Panc1 (cell line): ENCODE data around the gene HOXA10. TPM values are rescaled to one million over a fixed set of nuclear protein-coding genes. Genes with fewer than 3 reads are reported as not detected.

ENCODE experiments used
- ATAC-seq: fragments of 200-7000 bp; cut with Tn5 transposase; 2 replicates; pipeline ENCODE4 v1.9.1; 2020; ENCODE audit warnings: mild to moderate bottlenecking, moderate library complexity
- BruUV-seq: library from RNA; stranded (reverse); fragments of 400-500 nt; replicated peaks from 2 replicates; lab custom pipeline; 2021; lab: Mats Ljungman, UMichigan
- CTCF ChIA-PET: fragments of 300-600 bp; sonication (Branson Sonifier 250); formaldehyde crosslinking; loops from one replicate; lab custom pipeline; 2022; ENCODE audit warnings: antibody characterized with exemption; lab: Charles Lee
- POLR2A ChIA-PET: fragments of 300-600 bp; sonication (Branson Sonifier 250); formaldehyde crosslinking; loops from one replicate; lab custom pipeline; 2022; ENCODE audit warnings: antibody characterized with exemption; lab: Charles Lee
- DNase-seq: peaks from one replicate; pipeline ENCODE4 v3.0.0-alpha.2; 2010; ENCODE audit warnings: low read depth, low spot score
- H3K27ac ChIP-seq: 2 replicates; pipeline ENCODE4 v1.5.1; 2011; ENCODE audit warnings: mild to moderate bottlenecking, low read length, inconsistent platforms
- H3K27me3 ChIP-seq: fragments of 200-500 bp; sonication (Bioruptor generic); 2 replicates; pipeline ENCODE4 v1.6.0; 2014; ENCODE audit warnings: low read length, inconsistent platforms; ENCODE audit not compliant: control insufficient read depth, insufficient read depth
- H3K36me3 ChIP-seq: fragments of 200-500 bp; sonication (Bioruptor generic); 2 replicates; pipeline ENCODE4 v1.5.1; 2014; ENCODE audit warnings: inconsistent platforms, mild to moderate bottlenecking, low read length, moderate library complexity; ENCODE audit not compliant: control insufficient read depth, insufficient read depth
- H3K4me1 ChIP-seq: 2 replicates; pipeline ENCODE4 v1.5.1; 2011; ENCODE audit warnings: inconsistent platforms, mild to moderate bottlenecking, low read length, moderate library complexity; ENCODE audit not compliant: control insufficient read depth, insufficient read depth
- H3K4me3 ChIP-seq, 2 experiments: 2 replicates each; pipeline ENCODE4 v1.5.1; 2011 to 2012; ENCODE audit warnings: low read depth in 2 of 2, low read length in 2 of 2, mild to moderate bottlenecking in 2 of 2, inconsistent platforms in 1 of 2, moderate library complexity in 1 of 2
- H3K9me3 ChIP-seq: fragments of 200-500 bp; sonication (Bioruptor generic); 2 replicates; pipeline ENCODE4 v1.5.1; 2014; ENCODE audit warnings: low read depth, mild to moderate bottlenecking, inconsistent platforms, low read length, moderate library complexity; ENCODE audit not compliant: control insufficient read depth, insufficient read depth
- POLR2AphosphoS5 ChIP-seq: IDR thresholded peaks from 2 replicates; pipeline ENCODE4 v1.6.1; 2012; ENCODE audit warnings: mild to moderate bottlenecking, low read depth, low read length, moderate library complexity
- SIN3A ChIP-seq: IDR thresholded peaks from 2 replicates; pipeline ENCODE4 v1.6.1; 2012; ENCODE audit warnings: low read depth, mild to moderate bottlenecking, low read length, moderate library complexity, borderline replicate concordance; ENCODE audit not compliant: insufficient read depth
- TCF7L2 ChIP-seq: IDR thresholded peaks from 2 replicates; pipeline ENCODE4 v1.6.1; 2011; ENCODE audit warnings: mild to moderate bottlenecking, low read depth, low read length, inconsistent platforms
- in situ Hi-C: cut with HindIII; loops from 2 replicates; pipeline ENCODE4 v1.10.0; 2016; ENCODE audit warnings: low sequenced_read_pairs, low pct_unique_long_range_greater_than_20kb
- intact Hi-C: fragments of 100-400 bp; cut with micrococcal nuclease; formaldehyde crosslinking; loops from one replicate; pipeline ENCODE4 v1.10.0; 2022; ENCODE audit not compliant: unreplicated experiment
- total RNA-seq: library from RNA; stranded (reverse); gene quantifications from one replicate; pipeline ENCODE4 v1.2.1, GENCODE V29; 2021; ENCODE audit not compliant: unreplicated experiment
- TF ChIP-seq, protein P1 (sequence below): fragments of 450-650 bp; IDR thresholded peaks from 2 replicates; pipeline ENCODE4 v1.5.1; 2017; ENCODE audit warnings: mild to moderate bottlenecking
- TF ChIP-seq, protein P2 (sequence below), 2 experiments: IDR thresholded peaks; 2 replicates each; pipeline ENCODE4 v1.6.1; 2011 to 2012; ENCODE audit warnings: low read depth in 2 of 2, control low read depth in 1 of 2, low read length in 1 of 2, mild to moderate bottlenecking in 1 of 2, moderate library complexity in 1 of 2; ENCODE audit not compliant: insufficient read depth in 1 of 2

The HOXA10 gene
- total RNA-seq, 1 experiment from 2014 or later: 0.41 TPM

DNA sequence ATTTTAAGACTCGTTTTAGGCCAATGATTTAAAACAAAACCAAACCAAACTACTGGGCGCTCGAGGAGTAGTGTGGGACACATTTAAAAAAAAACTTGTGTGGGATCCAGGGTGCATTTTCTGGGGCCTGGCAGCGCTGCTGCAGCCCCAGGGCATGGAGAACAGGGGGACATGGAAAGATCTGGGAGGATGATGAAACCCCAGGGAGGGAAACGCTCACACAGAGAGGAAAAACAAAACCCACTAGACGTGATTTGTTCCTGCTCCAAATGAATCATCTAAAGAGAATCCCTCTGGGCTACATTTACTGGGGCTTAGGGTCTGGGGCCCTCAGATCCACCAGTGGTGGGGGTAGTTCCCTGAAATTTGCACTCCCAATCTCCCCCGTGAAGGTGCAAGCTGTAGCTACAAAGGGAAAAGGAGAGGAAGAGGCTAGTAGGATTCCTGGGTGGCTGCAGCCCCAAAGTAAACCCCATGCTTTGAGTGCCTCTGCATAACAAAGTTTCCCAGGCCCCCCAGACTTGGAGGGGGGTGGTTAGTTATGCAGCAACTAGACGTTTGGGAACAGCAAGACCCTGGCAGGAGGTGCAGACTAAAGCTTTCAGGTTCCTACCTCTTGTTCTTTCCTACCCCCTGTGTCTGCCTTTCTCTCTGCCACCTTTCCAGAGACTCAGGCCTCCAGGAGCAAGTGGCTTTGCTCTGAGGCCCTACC lies 40.3 kb upstream of the HOXA10 start:
- no peak for TF ChIP-seq SIN3A
- TF ChIP-seq, protein P1, sequence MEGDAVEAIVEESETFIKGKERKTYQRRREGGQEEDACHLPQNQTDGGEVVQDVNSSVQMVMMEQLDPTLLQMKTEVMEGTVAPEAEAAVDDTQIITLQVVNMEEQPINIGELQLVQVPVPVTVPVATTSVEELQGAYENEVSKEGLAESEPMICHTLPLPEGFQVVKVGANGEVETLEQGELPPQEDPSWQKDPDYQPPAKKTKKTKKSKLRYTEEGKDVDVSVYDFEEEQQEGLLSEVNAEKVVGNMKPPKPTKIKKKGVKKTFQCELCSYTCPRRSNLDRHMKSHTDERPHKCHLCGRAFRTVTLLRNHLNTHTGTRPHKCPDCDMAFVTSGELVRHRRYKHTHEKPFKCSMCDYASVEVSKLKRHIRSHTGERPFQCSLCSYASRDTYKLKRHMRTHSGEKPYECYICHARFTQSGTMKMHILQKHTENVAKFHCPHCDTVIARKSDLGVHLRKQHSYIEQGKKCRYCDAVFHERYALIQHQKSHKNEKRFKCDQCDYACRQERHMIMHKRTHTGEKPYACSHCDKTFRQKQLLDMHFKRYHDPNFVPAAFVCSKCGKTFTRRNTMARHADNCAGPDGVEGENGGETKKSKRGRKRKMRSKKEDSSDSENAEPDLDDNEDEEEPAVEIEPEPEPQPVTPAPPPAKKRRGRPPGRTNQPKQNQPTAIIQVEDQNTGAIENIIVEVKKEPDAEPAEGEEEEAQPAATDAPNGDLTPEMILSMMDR: no peak
- no peak for TF ChIP-seq POLR2AphosphoS5
- ATAC-seq (no peak), DNase-seq (no peak)
- H3K27me3 ChIP-seq: no peaks in the 10 kb centered on the region
- H3K4me3 ChIP-seq: no peak overlapping the region
- POLR2A ChIA-PET: no interaction called here
- peaks cover 6% of the 10 kb centered on the region for H3K4me1 ChIP-seq
- BruUV-seq: no TSS peak
- no peaks in the 10 kb centered on the region for H3K9me3 ChIP-seq
- no peaks in the 10 kb centered on the region for H3K36me3 ChIP-seq
- H3K27ac ChIP-seq: no peak overlapping the region
- in situ Hi-C loops (no loop called here), intact Hi-C loops (no loop called here)
- CTCF ChIA-PET: no interaction called here

DNA sequence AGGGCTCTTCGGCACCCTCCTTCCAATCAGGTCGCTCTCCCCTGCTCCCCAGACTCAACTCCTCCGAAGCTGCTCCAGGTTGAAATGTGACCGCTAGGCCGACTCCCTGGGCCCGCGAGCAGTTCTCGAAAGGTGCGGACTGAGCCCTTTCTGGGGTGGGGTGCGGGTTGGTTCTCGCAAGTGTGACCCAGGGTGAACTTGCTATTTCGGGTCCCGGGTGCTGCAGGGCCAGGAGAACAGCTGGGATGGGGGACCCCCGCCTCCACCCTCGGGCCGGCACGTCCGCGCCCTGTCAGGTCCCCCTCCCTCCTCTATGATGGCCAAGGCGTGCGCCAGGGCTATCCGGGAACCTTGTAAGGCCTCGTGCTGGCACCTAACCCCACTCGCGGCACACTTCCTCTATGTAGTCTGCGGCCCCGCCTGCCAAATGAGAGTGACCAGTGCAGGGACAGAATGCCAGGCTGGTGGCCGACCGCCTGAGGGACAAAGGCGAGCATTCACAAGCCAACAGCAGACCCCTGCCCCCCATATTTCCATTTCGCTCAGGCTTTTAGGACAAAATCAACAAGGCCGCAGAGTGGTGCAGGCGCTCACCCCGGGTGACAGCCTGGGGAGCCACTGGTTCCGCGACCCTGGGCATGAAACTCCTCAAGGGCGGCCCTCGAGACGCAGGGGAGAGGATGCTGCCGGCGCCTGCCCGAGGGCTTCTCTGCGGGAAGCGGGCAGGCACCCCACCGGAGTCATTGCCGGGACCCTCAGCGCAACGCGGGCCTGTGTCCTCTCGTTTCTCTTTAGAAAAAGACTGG lies 39.5 kb upstream of the HOXA10 start:
- no peak for DNase-seq
- ChIA-PET POLR2A (no interaction called here), CTCF (no interaction called here)
- Histone ChIP-seq H3K27me3 (no peaks in the 10 kb centered on the region), H3K27ac (no peak overlapping the region), H3K4me3 (no peak overlapping the region), H3K9me3 (no peaks in the 10 kb centered on the region), H3K36me3 (no peaks in the 10 kb centered on the region), H3K4me1 (peaks cover 6% of the 10 kb centered on the region)
- intact Hi-C loops (no loop called here), in situ Hi-C loops (no loop called here)
- no peak for ATAC-seq
- no TSS peak for BruUV-seq
- TF ChIP-seq, protein P1: no peak
- TF ChIP-seq, protein P2, sequence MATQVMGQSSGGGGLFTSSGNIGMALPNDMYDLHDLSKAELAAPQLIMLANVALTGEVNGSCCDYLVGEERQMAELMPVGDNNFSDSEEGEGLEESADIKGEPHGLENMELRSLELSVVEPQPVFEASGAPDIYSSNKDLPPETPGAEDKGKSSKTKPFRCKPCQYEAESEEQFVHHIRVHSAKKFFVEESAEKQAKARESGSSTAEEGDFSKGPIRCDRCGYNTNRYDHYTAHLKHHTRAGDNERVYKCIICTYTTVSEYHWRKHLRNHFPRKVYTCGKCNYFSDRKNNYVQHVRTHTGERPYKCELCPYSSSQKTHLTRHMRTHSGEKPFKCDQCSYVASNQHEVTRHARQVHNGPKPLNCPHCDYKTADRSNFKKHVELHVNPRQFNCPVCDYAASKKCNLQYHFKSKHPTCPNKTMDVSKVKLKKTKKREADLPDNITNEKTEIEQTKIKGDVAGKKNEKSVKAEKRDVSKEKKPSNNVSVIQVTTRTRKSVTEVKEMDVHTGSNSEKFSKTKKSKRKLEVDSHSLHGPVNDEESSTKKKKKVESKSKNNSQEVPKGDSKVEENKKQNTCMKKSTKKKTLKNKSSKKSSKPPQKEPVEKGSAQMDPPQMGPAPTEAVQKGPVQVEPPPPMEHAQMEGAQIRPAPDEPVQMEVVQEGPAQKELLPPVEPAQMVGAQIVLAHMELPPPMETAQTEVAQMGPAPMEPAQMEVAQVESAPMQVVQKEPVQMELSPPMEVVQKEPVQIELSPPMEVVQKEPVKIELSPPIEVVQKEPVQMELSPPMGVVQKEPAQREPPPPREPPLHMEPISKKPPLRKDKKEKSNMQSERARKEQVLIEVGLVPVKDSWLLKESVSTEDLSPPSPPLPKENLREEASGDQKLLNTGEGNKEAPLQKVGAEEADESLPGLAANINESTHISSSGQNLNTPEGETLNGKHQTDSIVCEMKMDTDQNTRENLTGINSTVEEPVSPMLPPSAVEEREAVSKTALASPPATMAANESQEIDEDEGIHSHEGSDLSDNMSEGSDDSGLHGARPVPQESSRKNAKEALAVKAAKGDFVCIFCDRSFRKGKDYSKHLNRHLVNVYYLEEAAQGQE (IDR thresholded peaks at IDR 0.05; ENCODE audit: insufficient read depth in 1 of 2, low read depth in 2 of 2, low read length in 1 of 2): no peak
- TF ChIP-seq POLR2AphosphoS5 (no peak), SIN3A (no peak), TCF7L2 (no peak)
